Fibroblast of lung (primary cell): ENCODE data around the gene SMAD2.

Experiments used
- CTCF ChIP-seq, 2 donors: IDR thresholded peaks in 1 of 2; conservative IDR thresholded peaks in 1 of 2; 1 replicate in 1 of 2; 2 replicates in 1 of 2; pipeline ENCODE4 v1.5.1; 2011 to 2012; ENCODE audit warnings: low read length in 2 of 2, control low read depth in 1 of 2, inconsistent platforms in 1 of 2, low read depth in 1 of 2, mild to moderate bottlenecking in 1 of 2
- EZH2 ChIP-seq: IDR thresholded peaks from 2 replicates; pipeline ENCODE4 v1.5.1; 2012; ENCODE audit warnings: low read length, control low read depth, mild to moderate bottlenecking; ENCODE audit errors: missing control alignments

- TF ChIP-seq CTCF (conservative IDR thresholded peaks at IDR 0.05 in 1 of 2, IDR thresholded peaks at IDR 0.05 in 1 of 2; ENCODE audit: low read depth in 1 of 2, low read length in 2 of 2): no peak
- TF ChIP-seq EZH2: no peak
Observed at GRCh38 chr18:47953471-47953931, 23.0 kb upstream of the SMAD2 start.
